Uterus (tissue), 4 donors: ENCODE results near the gene TBX3. TPM values are rescaled to one million over a fixed set of nuclear protein-coding genes. Genes with fewer than 3 reads are reported as not detected.
A peak's percentile ranks its signal among the peaks of the same experiment; 100 is the strongest.

Experiments used
- DNase-seq, 2 donors: peaks; one replicate each; pipeline ENCODE4 v3.0.0-alpha.2; 2019 to 2020
- H3K27ac ChIP-seq, 2 donors: fragments of 200-600 bp; sonication (generic); 1 replicate in 1 of 2; 2 replicates in 1 of 2; pipeline ENCODE4 v1.5.1; 2016 to 2018
- H3K27me3 ChIP-seq, 2 donors: fragments of 200-600 bp; sonication (generic); one replicate each; pipeline ENCODE4 v1.5.1; 2018 to 2019; ENCODE audit warnings: control low read depth in 1 of 2
- H3K36me3 ChIP-seq, 2 donors: fragments of 200-600 bp; sonication (generic); one replicate each; pipeline ENCODE4 v1.5.1; 2019; ENCODE audit warnings: control low read depth in 1 of 2
- H3K4me1 ChIP-seq, 2 donors: fragments of 200-600 bp; sonication (generic); one replicate each; pipeline ENCODE4 v1.5.1; 2018 to 2019; ENCODE audit warnings: control low read depth in 1 of 2
- H3K4me3 ChIP-seq, 2 donors: fragments of 200-600 bp; sonication (generic); 1 replicate in 1 of 2; 2 replicates in 1 of 2; pipeline ENCODE4 v1.5.1; 2018 to 2019; ENCODE audit warnings: mild to moderate bottlenecking in 1 of 2
- H3K9me3 ChIP-seq, 2 donors: fragments of 200-600 bp; sonication (generic); one replicate each; pipeline ENCODE4 v1.5.1; 2019; ENCODE audit warnings: control low read depth in 1 of 2
- CTCF ChIP-seq, 4 experiments: fragments of 200-600 bp in 2 of 4; fragments of 450-650 bp in 2 of 4; sonication (generic) in 2 of 4; IDR thresholded peaks; one replicate each; pipeline ENCODE4 v1.5.1; 2016 to 2019; ENCODE audit warnings: antibody characterized with exemption in 4 of 4, mild to moderate bottlenecking in 2 of 4, moderate library complexity in 1 of 4
- POLR2A ChIP-seq, 2 donors: fragments of 450-650 bp; IDR thresholded peaks; one replicate each; pipeline ENCODE4 v1.6.1; 2016; ENCODE audit warnings: antibody characterized with exemption in 2 of 2, mild to moderate bottlenecking in 1 of 2, moderate library complexity in 1 of 2
- intact Hi-C: fragments of 100-400 bp; cut with DNase I; formaldehyde crosslinking; loops from one replicate; pipeline ENCODE4 v1.15.1; 2023; ENCODE audit warnings: low total_unique reads
- total RNA-seq, 4 donors: library from RNA; depleted of rRNA in 3 of 4; stranded (reverse); fragments of >200 nt in 3 of 4; gene quantifications; one replicate each; pipeline versions ENCODE4 v1.1.0 to v1.2.4, GENCODE V29; 2014 to 2023
- donor health status: DM: yes; HTN: yes; CAD: no.

The TBX3 gene
- total RNA-seq, 4 donors from 2014 or later = 11.0 to 120 (median 56.3) TPM

- no peaks in the 10 kb centered on the region for H3K4me1 ChIP-seq
- no peak overlapping the region for H3K4me3 ChIP-seq
- no peak for DNase-seq
- H3K27ac ChIP-seq = peak overlapping the region in 1 of 2 donors; percentile 54
- no peaks in the 10 kb centered on the region for H3K9me3 ChIP-seq
- intact Hi-C loops = loop anchor here (2.0 to 5.0 kb wide), 2 partner anchors 1092 to 1253 kb away; no protein-coding TSS in a partner anchor
- H3K27me3 ChIP-seq = peaks cover 0 to 5% of the 10 kb centered on the region in 2 donors
- TF ChIP-seq CTCF (IDR thresholded peaks at IDR 0.05) (no peak), POLR2A (IDR thresholded peaks at IDR 0.05) (no peak)
- no peaks in the 10 kb centered on the region for H3K36me3 ChIP-seq
Measured at GRCh38 chr12:114664651-114665320, 19.2 kb downstream of the TBX3 start.

GRCh38 chr12:114662512-114663177, 21.3 kb downstream of the TBX3 start:
- TF ChIP-seq POLR2A (IDR thresholded peaks at IDR 0.05) (no peak), CTCF (IDR thresholded peaks at IDR 0.05) (peak; percentile 88 to 95 (median 92))
- Histone ChIP-seq H3K27me3 (peaks cover 0 to 5% of the 10 kb centered on the region in 2 donors), H3K9me3 (no peaks in the 10 kb centered on the region), H3K4me1 (no peaks in the 10 kb centered on the region), H3K4me3 (no peak overlapping the region), H3K36me3 (no peaks in the 10 kb centered on the region), H3K27ac (no peak overlapping the region)
- intact Hi-C loops = loop anchor here (5.0 kb wide), 1 partner anchor 1255 kb away; no protein-coding TSS in a partner anchor
- peak; percentile 84 to 92 for DNase-seq

GRCh38 chr12:114661245-114661644, 22.7 kb downstream of the TBX3 start:
- no peaks in the 10 kb centered on the region for H3K4me1 ChIP-seq
- H3K36me3 ChIP-seq = no peaks in the 10 kb centered on the region
- DNase-seq = peak; percentile 61 to 67
- intact Hi-C loops = loop anchor here (5.0 kb wide), 1 partner anchor 1256 kb away; no protein-coding TSS in a partner anchor
- peak overlapping the region in 1 of 2 donors; percentile 79 for H3K27ac ChIP-seq
- H3K27me3 ChIP-seq = peaks cover 0 to 5% of the 10 kb centered on the region in 2 donors
- TF ChIP-seq POLR2A (IDR thresholded peaks at IDR 0.05) (no peak), CTCF (IDR thresholded peaks at IDR 0.05) (no peak)
- H3K4me3 ChIP-seq = no peak overlapping the region
- H3K9me3 ChIP-seq = no peaks in the 10 kb centered on the region

- Histone ChIP-seq H3K9me3 (no peaks in the 10 kb centered on the region), H3K27ac (peak overlapping the region in 1 of 2 donors; percentile 79), H3K36me3 (no peaks in the 10 kb centered on the region), H3K4me3 (no peak overlapping the region), H3K4me1 (no peaks in the 10 kb centered on the region), H3K27me3 (no peaks in the 10 kb centered on the region)
- no peak for DNase-seq
- TF ChIP-seq POLR2A (IDR thresholded peaks at IDR 0.05) (no peak), CTCF (IDR thresholded peaks at IDR 0.05) (no peak)
- intact Hi-C loops = no loop called here
Measured at GRCh38 chr12:114659084-114659483, 24.9 kb downstream of the TBX3 start.

- Histone ChIP-seq H3K4me1 (no peaks in the 10 kb centered on the region), H3K36me3 (no peaks in the 10 kb centered on the region), H3K27me3 (no peaks in the 10 kb centered on the region), H3K4me3 (no peak overlapping the region), H3K9me3 (no peaks in the 10 kb centered on the region), H3K27ac (peak overlapping the region in 1 of 2 donors; percentile 79)
- no peak for DNase-seq
- no peak for TF ChIP-seq CTCF (IDR thresholded peaks at IDR 0.05)
- TF ChIP-seq POLR2A (IDR thresholded peaks at IDR 0.05) = no peak
- intact Hi-C loops = no loop called here
Measured at GRCh38 chr12:114658002-114658441, 26.0 kb downstream of the TBX3 start.
